Measurements from ENCODE around the gene PODNL1.

DNA sequence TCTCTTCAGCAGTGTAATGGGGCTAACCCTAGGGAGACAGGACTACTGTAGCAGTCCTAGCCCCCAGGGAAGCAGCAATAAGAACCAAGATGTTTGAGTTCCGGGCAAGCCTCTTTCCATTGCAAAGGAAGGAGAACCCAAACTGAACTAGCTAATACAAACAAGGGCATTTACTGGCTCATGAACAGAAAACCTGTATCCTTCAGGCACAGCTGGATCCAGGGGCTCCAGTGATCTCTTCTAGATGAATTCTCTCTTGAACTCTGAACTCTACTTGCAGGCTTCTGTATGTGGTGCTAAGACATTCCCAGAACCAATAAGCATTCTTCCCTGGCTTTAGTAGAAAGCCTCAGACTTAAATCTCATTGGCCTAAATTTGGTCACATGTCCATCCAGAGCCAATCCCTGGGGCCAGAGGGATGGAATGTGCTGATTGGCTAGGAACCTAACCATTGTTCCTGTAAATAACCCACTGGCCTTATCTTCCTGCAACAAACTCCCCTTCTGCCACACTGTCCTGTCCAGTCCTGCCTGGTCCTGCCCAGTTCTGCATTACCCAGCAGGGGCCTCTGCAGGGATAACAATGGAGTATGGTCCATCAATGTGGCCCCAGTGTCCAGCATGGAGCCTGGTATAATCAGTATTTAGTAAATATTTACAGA lies 3.9 kb upstream of the PODNL1 start:
- no peak for TF ChIP-seq ZNF114 (CRISPR knock-in tag; IDR thresholded peaks at IDR 0.05)
- TF ChIP-seq EZH2 (IDR thresholded peaks at IDR 0.05; ENCODE audit: low read depth, unreplicated experiment), result no peak
- TF ChIP-seq, protein P1, sequence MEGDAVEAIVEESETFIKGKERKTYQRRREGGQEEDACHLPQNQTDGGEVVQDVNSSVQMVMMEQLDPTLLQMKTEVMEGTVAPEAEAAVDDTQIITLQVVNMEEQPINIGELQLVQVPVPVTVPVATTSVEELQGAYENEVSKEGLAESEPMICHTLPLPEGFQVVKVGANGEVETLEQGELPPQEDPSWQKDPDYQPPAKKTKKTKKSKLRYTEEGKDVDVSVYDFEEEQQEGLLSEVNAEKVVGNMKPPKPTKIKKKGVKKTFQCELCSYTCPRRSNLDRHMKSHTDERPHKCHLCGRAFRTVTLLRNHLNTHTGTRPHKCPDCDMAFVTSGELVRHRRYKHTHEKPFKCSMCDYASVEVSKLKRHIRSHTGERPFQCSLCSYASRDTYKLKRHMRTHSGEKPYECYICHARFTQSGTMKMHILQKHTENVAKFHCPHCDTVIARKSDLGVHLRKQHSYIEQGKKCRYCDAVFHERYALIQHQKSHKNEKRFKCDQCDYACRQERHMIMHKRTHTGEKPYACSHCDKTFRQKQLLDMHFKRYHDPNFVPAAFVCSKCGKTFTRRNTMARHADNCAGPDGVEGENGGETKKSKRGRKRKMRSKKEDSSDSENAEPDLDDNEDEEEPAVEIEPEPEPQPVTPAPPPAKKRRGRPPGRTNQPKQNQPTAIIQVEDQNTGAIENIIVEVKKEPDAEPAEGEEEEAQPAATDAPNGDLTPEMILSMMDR (conservative IDR thresholded peaks at IDR 0.05; ENCODE audit: low read depth in 2 of 2), result no peak
- no peak for TF ChIP-seq CREB1 (CRISPR knock-in tag; IDR thresholded peaks at IDR 0.05; ENCODE audit: low read depth)
- no peak for TF ChIP-seq POLR2AphosphoS5 (IDR thresholded peaks at IDR 0.05; ENCODE audit: low read depth)
- no peak for TF ChIP-seq EZH2phosphoT487 (IDR thresholded peaks at IDR 0.05; ENCODE audit: unreplicated experiment)
- TF ChIP-seq, protein P2, sequence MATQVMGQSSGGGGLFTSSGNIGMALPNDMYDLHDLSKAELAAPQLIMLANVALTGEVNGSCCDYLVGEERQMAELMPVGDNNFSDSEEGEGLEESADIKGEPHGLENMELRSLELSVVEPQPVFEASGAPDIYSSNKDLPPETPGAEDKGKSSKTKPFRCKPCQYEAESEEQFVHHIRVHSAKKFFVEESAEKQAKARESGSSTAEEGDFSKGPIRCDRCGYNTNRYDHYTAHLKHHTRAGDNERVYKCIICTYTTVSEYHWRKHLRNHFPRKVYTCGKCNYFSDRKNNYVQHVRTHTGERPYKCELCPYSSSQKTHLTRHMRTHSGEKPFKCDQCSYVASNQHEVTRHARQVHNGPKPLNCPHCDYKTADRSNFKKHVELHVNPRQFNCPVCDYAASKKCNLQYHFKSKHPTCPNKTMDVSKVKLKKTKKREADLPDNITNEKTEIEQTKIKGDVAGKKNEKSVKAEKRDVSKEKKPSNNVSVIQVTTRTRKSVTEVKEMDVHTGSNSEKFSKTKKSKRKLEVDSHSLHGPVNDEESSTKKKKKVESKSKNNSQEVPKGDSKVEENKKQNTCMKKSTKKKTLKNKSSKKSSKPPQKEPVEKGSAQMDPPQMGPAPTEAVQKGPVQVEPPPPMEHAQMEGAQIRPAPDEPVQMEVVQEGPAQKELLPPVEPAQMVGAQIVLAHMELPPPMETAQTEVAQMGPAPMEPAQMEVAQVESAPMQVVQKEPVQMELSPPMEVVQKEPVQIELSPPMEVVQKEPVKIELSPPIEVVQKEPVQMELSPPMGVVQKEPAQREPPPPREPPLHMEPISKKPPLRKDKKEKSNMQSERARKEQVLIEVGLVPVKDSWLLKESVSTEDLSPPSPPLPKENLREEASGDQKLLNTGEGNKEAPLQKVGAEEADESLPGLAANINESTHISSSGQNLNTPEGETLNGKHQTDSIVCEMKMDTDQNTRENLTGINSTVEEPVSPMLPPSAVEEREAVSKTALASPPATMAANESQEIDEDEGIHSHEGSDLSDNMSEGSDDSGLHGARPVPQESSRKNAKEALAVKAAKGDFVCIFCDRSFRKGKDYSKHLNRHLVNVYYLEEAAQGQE (IDR thresholded peaks at IDR 0.05; ENCODE audit: unreplicated experiment), result no peak
- TF ChIP-seq, protein P3, sequence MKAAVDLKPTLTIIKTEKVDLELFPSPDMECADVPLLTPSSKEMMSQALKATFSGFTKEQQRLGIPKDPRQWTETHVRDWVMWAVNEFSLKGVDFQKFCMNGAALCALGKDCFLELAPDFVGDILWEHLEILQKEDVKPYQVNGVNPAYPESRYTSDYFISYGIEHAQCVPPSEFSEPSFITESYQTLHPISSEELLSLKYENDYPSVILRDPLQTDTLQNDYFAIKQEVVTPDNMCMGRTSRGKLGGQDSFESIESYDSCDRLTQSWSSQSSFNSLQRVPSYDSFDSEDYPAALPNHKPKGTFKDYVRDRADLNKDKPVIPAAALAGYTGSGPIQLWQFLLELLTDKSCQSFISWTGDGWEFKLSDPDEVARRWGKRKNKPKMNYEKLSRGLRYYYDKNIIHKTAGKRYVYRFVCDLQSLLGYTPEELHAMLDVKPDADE (IDR thresholded peaks at IDR 0.05), result no peak
- no peak for TF ChIP-seq JUNB (IDR thresholded peaks at IDR 0.05; ENCODE audit: unreplicated experiment)
